Activated CD8-positive, alpha-beta T cell treated with anti-CD3 and anti-CD28 coated beads for 36 hours (primary cell): ENCODE results near the gene CACNB2. TPM values are rescaled to one million over a fixed set of nuclear protein-coding genes. Genes with fewer than 3 reads are reported as not detected.

Source experiments
- ATAC-seq: fragments of 200-7000 bp; cut with Tn5 transposase; one replicate; pipeline ENCODE4 v1.10.0; 2021; ENCODE audit warnings: mild to moderate bottlenecking, moderate library complexity
- CTCF ChIA-PET: fragments of 350-600 bp; sonication (Branson Sonifier 250); formaldehyde crosslinking; loops from one replicate; lab custom pipeline; 2021; ENCODE audit warnings: antibody characterized with exemption; lab: Charles Lee
- POLR2A ChIA-PET: fragments of 350-600 bp; sonication (Branson Sonifier 250); formaldehyde crosslinking; loops from one replicate; lab custom pipeline; 2021; ENCODE audit warnings: antibody characterized with exemption; lab: Charles Lee
- DNase-seq: peaks from one replicate; pipeline ENCODE4 v3.0.0-alpha.2; 2020
- H3K27ac Mint-ChIP-seq: one replicate; pipeline ENCODE4 v1.8.0; 2021; ENCODE audit warnings: mild to moderate bottlenecking, mixed read lengths
- H3K27me3 Mint-ChIP-seq: one replicate; pipeline ENCODE4 v1.8.0; 2021; ENCODE audit warnings: mixed read lengths
- H3K36me3 Mint-ChIP-seq: one replicate; pipeline ENCODE4 v1.8.0; 2021; ENCODE audit warnings: low read depth, mixed read lengths
- H3K4me1 Mint-ChIP-seq: one replicate; pipeline ENCODE4 v1.8.0; 2021; ENCODE audit warnings: low read depth, mixed read lengths
- H3K4me3 Mint-ChIP-seq: one replicate; pipeline ENCODE4 v1.8.0; 2021; ENCODE audit warnings: mild to moderate bottlenecking, moderate library complexity, mixed read lengths
- H3K9me3 Mint-ChIP-seq: one replicate; pipeline ENCODE4 v1.8.0; 2021; ENCODE audit warnings: mixed read lengths
- intact Hi-C: fragments of 100-400 bp; cut with micrococcal nuclease; formaldehyde crosslinking; loops from one replicate; pipeline ENCODE4 v1.10.0; 2022
- total RNA-seq, 2 experiments: library from RNA; stranded (reverse); gene quantifications; one replicate each; pipeline ENCODE4 v1.2.3, GENCODE V29; 2021
- TF ChIP-seq, protein P1 (sequence below): fragments of 200-600 bp; IDR thresholded peaks from one replicate; pipeline ENCODE4 v1.8.0; 2022; ENCODE audit warnings: antibody characterized with exemption, mild to moderate bottlenecking

The CACNB2 gene
- total RNA-seq, 2 experiments from 2014 or later: not detected

DNA sequence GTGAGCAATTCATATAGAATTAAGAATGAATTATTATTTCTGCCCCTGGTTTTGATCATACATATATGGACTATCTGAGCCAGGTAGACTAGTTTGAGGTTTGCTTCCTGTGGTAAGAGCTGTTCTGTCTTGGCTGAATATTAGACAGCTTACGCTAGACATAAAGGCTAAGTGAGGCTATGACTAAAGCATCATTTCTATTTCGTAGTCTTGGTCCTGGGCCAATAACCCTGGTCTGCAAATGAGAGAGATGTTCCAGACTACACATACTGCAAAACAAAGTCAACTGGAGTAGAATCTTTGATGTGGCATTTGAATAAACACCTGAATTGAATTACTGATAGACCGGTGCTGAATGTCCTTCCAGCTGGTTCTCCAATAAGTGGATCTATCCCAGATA lies 40.8 kb upstream of the CACNB2 start:
- no peaks in the 10 kb centered on the region for H3K9me3 Mint-ChIP-seq
- no peaks in the 10 kb centered on the region for H3K27me3 Mint-ChIP-seq
- TF ChIP-seq, protein P1, sequence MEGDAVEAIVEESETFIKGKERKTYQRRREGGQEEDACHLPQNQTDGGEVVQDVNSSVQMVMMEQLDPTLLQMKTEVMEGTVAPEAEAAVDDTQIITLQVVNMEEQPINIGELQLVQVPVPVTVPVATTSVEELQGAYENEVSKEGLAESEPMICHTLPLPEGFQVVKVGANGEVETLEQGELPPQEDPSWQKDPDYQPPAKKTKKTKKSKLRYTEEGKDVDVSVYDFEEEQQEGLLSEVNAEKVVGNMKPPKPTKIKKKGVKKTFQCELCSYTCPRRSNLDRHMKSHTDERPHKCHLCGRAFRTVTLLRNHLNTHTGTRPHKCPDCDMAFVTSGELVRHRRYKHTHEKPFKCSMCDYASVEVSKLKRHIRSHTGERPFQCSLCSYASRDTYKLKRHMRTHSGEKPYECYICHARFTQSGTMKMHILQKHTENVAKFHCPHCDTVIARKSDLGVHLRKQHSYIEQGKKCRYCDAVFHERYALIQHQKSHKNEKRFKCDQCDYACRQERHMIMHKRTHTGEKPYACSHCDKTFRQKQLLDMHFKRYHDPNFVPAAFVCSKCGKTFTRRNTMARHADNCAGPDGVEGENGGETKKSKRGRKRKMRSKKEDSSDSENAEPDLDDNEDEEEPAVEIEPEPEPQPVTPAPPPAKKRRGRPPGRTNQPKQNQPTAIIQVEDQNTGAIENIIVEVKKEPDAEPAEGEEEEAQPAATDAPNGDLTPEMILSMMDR: no peak
- POLR2A ChIA-PET: no interaction called here
- DNase-seq: no peak
- no peaks in the 10 kb centered on the region for H3K36me3 Mint-ChIP-seq
- H3K4me3 Mint-ChIP-seq: no peak overlapping the region
- no peaks in the 10 kb centered on the region for H3K4me1 Mint-ChIP-seq
- no peak for ATAC-seq
- intact Hi-C loops: no loop called here
- H3K27ac Mint-ChIP-seq: no peak overlapping the region
- CTCF ChIA-PET: no interaction called here

DNA sequence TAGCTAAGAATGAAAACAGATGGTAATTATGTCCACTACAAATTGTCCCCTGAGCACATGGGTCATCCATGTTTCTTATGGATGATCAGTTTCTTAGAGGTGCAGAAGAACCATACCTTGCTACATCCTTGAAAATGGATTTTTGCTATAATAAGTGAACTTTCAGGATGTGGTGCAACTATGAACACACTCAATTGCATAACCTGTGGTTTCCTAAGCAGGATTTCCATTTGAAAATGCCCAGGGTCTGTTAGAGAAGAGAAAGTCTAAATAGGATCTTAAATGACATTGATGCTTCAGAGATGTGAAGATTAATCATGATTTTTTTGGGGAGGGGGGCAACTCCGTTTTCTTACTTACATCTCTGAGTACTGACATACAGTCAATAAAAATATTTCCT lies 39.6 kb upstream of the CACNB2 start:
- intact Hi-C loops: loop anchor here (5.0 kb wide), 1 partner anchor 493 kb away; no protein-coding TSS in a partner anchor
- TF ChIP-seq, protein P1: no peak
- no peak for ATAC-seq
- no peak for DNase-seq
- H3K4me3 Mint-ChIP-seq: no peak overlapping the region
- no peaks in the 10 kb centered on the region for H3K27me3 Mint-ChIP-seq
- H3K27ac Mint-ChIP-seq: no peak overlapping the region
- no peaks in the 10 kb centered on the region for H3K9me3 Mint-ChIP-seq
- ChIA-PET POLR2A (no interaction called here), CTCF (no interaction called here)
- no peaks in the 10 kb centered on the region for H3K4me1 Mint-ChIP-seq
- no peaks in the 10 kb centered on the region for H3K36me3 Mint-ChIP-seq

- no peaks in the 10 kb centered on the region for H3K4me1 Mint-ChIP-seq
- ChIA-PET CTCF (no interaction called here), POLR2A (no interaction called here)
- no peak overlapping the region for H3K27ac Mint-ChIP-seq
- no peak overlapping the region for H3K4me3 Mint-ChIP-seq
- no peak for DNase-seq
- TF ChIP-seq, protein P1: no peak
- no peaks in the 10 kb centered on the region for H3K27me3 Mint-ChIP-seq
- H3K36me3 Mint-ChIP-seq: no peaks in the 10 kb centered on the region
- intact Hi-C loops: loop anchor here (5.0 kb wide), 1 partner anchor 495 kb away; no protein-coding TSS in a partner anchor
- ATAC-seq: no peak
- no peaks in the 10 kb centered on the region for H3K9me3 Mint-ChIP-seq
These were observed 37.8 kb upstream of the CACNB2 start for GRCh38 chr10:18102404-18102803.

DNA sequence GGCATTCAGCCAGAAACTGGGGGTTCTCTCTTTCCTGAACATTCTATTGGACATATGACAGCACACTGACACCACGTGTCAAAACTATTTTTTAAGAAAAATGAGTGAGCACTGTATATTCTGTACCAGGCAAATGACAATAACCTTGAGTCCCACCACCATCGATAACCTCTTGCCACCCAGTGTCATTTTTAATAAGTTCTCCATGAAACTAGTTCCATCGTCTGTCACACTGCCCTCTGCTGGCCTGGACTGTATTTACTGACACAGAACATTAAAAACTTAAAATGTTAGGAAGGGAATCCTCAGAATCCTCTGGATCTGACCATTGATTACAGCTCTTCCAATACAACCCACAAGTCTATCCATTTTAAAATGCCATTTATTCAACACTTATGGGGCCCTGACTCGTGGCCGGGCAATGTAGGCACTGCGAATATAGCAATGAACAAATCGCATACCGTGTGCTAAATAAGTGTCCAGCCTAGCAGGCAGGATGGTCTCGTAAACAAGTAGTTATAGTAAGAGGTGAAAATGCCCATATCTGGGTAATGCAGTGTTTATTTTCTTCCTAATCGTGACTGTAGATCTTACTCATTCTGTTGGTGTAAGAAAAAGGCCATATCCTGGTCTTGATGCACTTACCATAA lies 35.9 kb upstream of the CACNB2 start:
- H3K36me3 Mint-ChIP-seq: no peaks in the 10 kb centered on the region
- POLR2A ChIA-PET: no interaction called here
- H3K27ac Mint-ChIP-seq: no peak overlapping the region
- H3K27me3 Mint-ChIP-seq: no peaks in the 10 kb centered on the region
- no peak overlapping the region for H3K4me3 Mint-ChIP-seq
- ATAC-seq (no peak), DNase-seq (peak; percentile 73)
- H3K4me1 Mint-ChIP-seq: no peaks in the 10 kb centered on the region
- TF ChIP-seq, protein P1: peak; percentile 72
- intact Hi-C loops: loop anchor here (5.0 kb wide), 1 partner anchor 497 kb away; no protein-coding TSS in a partner anchor
- CTCF ChIA-PET: interaction anchor here (0.9 to 1.6 kb wide), 4 partner anchors 9 to 256 kb away, joined by 3 to 5 read pairs (median 4); no protein-coding TSS in a partner anchor
- no peaks in the 10 kb centered on the region for H3K9me3 Mint-ChIP-seq

GRCh38 chr10:18109341-18109870 lies 30.8 kb upstream of the CACNB2 start:
- H3K27ac Mint-ChIP-seq: no peak overlapping the region
- no peaks in the 10 kb centered on the region for H3K9me3 Mint-ChIP-seq
- POLR2A ChIA-PET: no interaction called here
- ATAC-seq (no peak), DNase-seq (no peak)
- CTCF ChIA-PET: no interaction called here
- H3K4me3 Mint-ChIP-seq: no peak overlapping the region
- H3K4me1 Mint-ChIP-seq: no peaks in the 10 kb centered on the region
- no peaks in the 10 kb centered on the region for H3K36me3 Mint-ChIP-seq
- H3K27me3 Mint-ChIP-seq: no peaks in the 10 kb centered on the region
- TF ChIP-seq, protein P1: no peak
- intact Hi-C loops: no loop called here
